Measurements from ENCODE around the gene TEX48. TPM values are rescaled to one million over a fixed set of nuclear protein-coding genes. Genes with fewer than 3 reads are reported as not detected.

The TEX48 gene
- total RNA-seq, 4 donors from 2014 or later: not detected

- Histone ChIP-seq H3K27ac (no peak overlapping the region), H3K4me3 (no peak overlapping the region), H3K4me1 (no peaks in the 10 kb centered on the region), H3K27me3 (no peaks in the 10 kb centered on the region), H3K36me3 (no peaks in the 10 kb centered on the region), H3K9me3 (peaks cover 0 to 11% (median 0%) of the 10 kb centered on the region in 4 donors)
- no peak for DNase-seq (ENCODE audit: low spot score in 2 of 2)
- no peak for TF ChIP-seq EP300 (IDR thresholded peaks at IDR 0.05)
- no peak for TF ChIP-seq POLR2A (IDR thresholded peaks at IDR 0.05)
- TF ChIP-seq CTCF (IDR thresholded peaks at IDR 0.05): no peak
These were observed 20.0 kb upstream of the TEX48 start for GRCh38 chr9:114701988-114702387.

- 90 to 95% methylated on average over 4 of the region's 4 CpGs for whole genome bisulfite sequencing, 2 donors
- TF ChIP-seq CTCF (IDR thresholded peaks at IDR 0.05) (no peak), POLR2A (IDR thresholded peaks at IDR 0.05) (no peak), EP300 (IDR thresholded peaks at IDR 0.05) (no peak)
- no peak overlapping the region for H3K27ac ChIP-seq
- peaks cover 0 to 11% (median 0%) of the 10 kb centered on the region in 4 donors for H3K9me3 ChIP-seq
- H3K4me1 ChIP-seq: no peaks in the 10 kb centered on the region
- no peak for DNase-seq (ENCODE audit: low spot score in 2 of 2)
- no peaks in the 10 kb centered on the region for H3K36me3 ChIP-seq
- no peak overlapping the region for H3K4me3 ChIP-seq
- no peaks in the 10 kb centered on the region for H3K27me3 ChIP-seq
These were observed 16.0 kb upstream of the TEX48 start for GRCh38 chr9:114697951-114698351.

GRCh38 chr9:114696814-114697544 lies 15.0 kb upstream of the TEX48 start:
- H3K4me3 ChIP-seq: no peak overlapping the region
- no peak overlapping the region for H3K27ac ChIP-seq
- H3K4me1 ChIP-seq: no peaks in the 10 kb centered on the region
- no peaks in the 10 kb centered on the region for H3K27me3 ChIP-seq
- peaks cover 0 to 11% (median 0%) of the 10 kb centered on the region in 4 donors for H3K9me3 ChIP-seq
- 63 to 69% methylated on average over 7 of the region's 7 CpGs for WGBS, 2 donors
- TF ChIP-seq CTCF (IDR thresholded peaks at IDR 0.05): no peak
- TF ChIP-seq POLR2A (IDR thresholded peaks at IDR 0.05): no peak
- no peak for TF ChIP-seq EP300 (IDR thresholded peaks at IDR 0.05)
- no peaks in the 10 kb centered on the region for H3K36me3 ChIP-seq
- no peak for DNase-seq (ENCODE audit: low spot score in 2 of 2)

GRCh38 chr9:114695948-114696347 lies 14.0 kb upstream of the TEX48 start:
- H3K9me3 ChIP-seq: peaks cover 0 to 11% (median 0%) of the 10 kb centered on the region in 4 donors
- DNase-seq (ENCODE audit: low spot score in 2 of 2): no peak
- no peak overlapping the region for H3K4me3 ChIP-seq
- WGBS, 2 donors: 88 to 92% methylated on average over 2 of the region's 2 CpGs
- TF ChIP-seq POLR2A (IDR thresholded peaks at IDR 0.05) (no peak), CTCF (IDR thresholded peaks at IDR 0.05) (no peak), EP300 (IDR thresholded peaks at IDR 0.05) (no peak)
- H3K4me1 ChIP-seq: no peaks in the 10 kb centered on the region
- H3K27ac ChIP-seq: no peak overlapping the region
- no peaks in the 10 kb centered on the region for H3K36me3 ChIP-seq
- H3K27me3 ChIP-seq: no peaks in the 10 kb centered on the region

- no peaks in the 10 kb centered on the region for H3K4me1 ChIP-seq
- no peaks in the 10 kb centered on the region for H3K27me3 ChIP-seq
- no peak for DNase-seq (ENCODE audit: low spot score in 2 of 2)
- no peaks in the 10 kb centered on the region for H3K36me3 ChIP-seq
- H3K4me3 ChIP-seq: no peak overlapping the region
- H3K27ac ChIP-seq: no peak overlapping the region
- H3K9me3 ChIP-seq: peaks cover 0 to 4% (median 0%) of the 10 kb centered on the region in 4 donors
- TF ChIP-seq EP300 (IDR thresholded peaks at IDR 0.05) (no peak), POLR2A (IDR thresholded peaks at IDR 0.05) (no peak), CTCF (IDR thresholded peaks at IDR 0.05) (no peak)
- 90 to 94% methylated on average over 6 of the region's 6 CpGs for WGBS, 2 donors
These were observed 12.8 kb upstream of the TEX48 start for GRCh38 chr9:114694719-114695269.

Data from tibial nerve (tissue), 4 donors.